ENCODE measurements around the gene FRS3.

DNA sequence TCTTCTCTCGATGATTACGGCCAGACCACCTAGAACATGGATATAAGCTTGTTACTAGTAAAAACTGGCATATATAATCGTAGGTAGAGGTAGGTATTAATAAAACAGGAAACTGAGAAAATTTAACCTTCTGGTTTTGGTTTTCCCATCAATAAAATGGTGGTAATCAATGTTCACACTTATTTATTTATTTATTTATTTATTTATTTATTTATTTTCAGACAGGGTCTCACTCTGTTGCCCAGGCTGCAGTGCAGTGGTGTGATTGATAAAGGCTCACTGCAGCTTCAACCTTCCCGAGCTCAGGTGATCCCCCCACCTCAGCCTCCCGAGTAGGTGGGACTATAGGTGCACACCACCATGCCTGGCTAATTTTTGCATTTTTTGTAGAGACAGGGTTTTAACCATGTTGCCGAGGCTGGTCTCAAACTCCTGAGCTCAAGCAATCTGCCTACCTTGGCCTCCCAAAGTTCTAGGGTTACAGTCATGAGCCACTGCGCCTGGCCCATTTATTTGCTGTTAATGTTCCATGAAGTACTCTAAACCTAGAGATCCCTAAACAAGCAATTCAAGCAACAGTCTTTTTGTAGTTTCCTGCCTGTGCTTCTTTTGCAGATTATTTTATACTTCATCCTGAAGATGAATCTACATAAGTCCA is 19.3 kb upstream of the FRS3 start:
- TF ChIP-seq, protein P1, sequence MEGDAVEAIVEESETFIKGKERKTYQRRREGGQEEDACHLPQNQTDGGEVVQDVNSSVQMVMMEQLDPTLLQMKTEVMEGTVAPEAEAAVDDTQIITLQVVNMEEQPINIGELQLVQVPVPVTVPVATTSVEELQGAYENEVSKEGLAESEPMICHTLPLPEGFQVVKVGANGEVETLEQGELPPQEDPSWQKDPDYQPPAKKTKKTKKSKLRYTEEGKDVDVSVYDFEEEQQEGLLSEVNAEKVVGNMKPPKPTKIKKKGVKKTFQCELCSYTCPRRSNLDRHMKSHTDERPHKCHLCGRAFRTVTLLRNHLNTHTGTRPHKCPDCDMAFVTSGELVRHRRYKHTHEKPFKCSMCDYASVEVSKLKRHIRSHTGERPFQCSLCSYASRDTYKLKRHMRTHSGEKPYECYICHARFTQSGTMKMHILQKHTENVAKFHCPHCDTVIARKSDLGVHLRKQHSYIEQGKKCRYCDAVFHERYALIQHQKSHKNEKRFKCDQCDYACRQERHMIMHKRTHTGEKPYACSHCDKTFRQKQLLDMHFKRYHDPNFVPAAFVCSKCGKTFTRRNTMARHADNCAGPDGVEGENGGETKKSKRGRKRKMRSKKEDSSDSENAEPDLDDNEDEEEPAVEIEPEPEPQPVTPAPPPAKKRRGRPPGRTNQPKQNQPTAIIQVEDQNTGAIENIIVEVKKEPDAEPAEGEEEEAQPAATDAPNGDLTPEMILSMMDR (IDR thresholded peaks at IDR 0.05): no peak
- TF ChIP-seq SIN3A (IDR thresholded peaks at IDR 0.05; ENCODE audit: borderline replicate concordance, insufficient read depth, low read depth, low read length): no peak
